HG03159 (cell line): ENCODE measurements around the gene SERPINE3.
A peak's percentile ranks its signal among the peaks of the same experiment; 100 is the strongest.

Experiments
- ATAC-seq: cut with Tn5 transposase; IDR thresholded peaks from one replicate; pipeline ENCODE4 v1.9.1; 2021; ENCODE audit warnings: mild to moderate bottlenecking, moderate library complexity; ENCODE audit not compliant: unreplicated experiment

The SERPINE3 gene

DNA sequence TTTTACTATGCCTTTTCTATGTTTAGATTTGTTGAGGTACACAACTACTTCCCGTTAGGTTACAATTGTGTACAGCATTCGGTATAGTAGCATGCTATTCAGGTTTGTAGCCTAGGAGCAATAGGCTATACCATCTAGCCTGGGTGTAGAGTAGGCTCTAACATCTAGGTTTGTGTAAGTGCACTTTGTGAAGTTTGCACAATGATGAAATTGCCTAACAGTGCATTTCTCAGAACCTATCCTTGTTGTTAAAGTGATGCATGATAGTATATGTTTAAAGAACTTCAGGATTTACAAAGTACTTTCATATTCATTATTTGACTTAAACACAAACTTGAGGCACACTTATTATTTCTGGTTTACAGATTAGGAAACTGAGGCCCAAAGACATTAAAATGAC lies 11.5 kb upstream of the SERPINE3 start:
- ATAC-seq = no peak

- ATAC-seq = no peak
Measured at GRCh38 chr13:51328488-51328887, 11.0 kb upstream of the SERPINE3 start.

DNA sequence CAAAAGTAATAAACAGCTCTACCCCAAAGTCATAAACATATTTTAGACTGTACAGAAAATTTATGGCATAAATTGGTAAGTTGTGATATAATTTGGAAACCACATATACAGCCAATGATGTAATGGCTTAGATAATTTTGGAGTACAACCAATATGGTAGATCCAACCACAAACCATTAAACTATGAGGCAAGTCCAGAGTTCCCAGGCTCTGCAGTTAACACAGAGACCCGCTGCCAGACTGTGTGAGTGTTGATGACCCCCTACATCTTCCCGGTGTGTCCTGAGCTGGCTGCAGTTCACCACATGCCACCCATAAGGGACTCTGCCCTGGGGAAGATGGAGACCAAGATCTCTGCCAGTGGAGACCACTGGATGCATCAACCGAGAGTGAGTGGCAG lies 9.9 kb upstream of the SERPINE3 start:
- no peak for ATAC-seq

DNA sequence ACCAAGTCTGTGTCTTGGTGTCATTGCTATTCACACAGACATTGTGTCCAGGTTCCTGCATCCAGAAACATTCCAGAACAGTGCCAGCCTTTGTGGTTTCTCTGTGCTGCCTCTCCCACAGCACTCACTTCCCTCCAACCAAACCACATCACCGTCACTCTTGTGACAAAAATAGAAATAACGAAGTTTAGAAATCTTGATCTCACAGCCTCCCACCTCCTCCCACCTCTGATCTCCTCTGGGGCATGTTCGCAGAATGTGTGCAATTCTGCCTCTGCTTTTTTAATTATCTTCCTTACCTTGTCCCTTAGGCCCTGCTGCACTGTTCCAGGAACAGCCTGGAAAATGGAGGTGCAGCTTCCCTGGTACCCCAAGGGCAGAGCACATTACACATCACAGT lies 8.7 kb upstream of the SERPINE3 start:
- no peak for ATAC-seq

DNA sequence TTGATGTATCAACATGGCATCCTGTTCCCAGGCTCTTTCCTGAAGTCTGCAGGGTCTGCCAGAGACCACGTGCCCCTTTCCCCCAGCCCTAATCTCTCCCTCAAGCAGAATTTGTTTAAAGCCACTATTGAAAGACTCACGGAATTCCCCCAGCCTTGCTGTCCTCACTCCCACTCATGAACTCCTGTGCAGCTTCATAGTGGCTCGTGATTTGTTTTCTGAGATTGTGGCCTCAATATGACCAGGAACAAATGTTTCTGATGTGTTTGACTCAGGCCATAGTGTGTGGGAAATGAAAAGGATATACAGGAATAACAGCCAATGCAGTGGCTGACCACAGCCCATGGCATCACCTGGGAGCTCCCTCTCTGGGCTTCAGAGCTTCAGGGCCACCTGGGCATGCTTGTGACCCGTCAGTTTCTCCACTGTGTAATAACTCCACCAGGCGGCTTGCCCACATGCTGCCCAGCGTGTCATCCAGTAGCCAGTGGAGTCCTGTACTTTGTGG lies 8.1 kb upstream of the SERPINE3 start:
- ATAC-seq = no peak

GRCh38 chr13:51332566-51333361 lies 6.7 kb upstream of the SERPINE3 start:
- no peak for ATAC-seq

GRCh38 chr13:51333421-51333820 lies 6.1 kb upstream of the SERPINE3 start:
- no peak for ATAC-seq

DNA sequence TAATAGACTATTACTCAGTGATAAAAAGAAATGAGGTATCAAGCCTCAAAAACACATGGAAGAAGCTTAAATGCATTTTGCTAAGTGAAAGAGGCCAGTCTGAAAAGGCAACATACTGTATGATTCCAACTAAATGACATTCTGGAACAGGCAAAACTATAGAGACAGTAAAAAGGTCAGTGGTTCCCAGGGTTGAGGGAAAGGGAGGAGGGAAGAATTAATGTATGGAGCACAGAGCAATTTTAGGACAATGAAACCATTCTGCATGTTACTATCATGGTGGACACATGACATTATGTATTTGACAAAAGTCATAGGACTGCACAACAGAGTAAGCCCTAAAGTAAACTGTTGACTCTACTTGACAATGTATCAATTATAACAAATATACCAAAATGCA lies 5.7 kb upstream of the SERPINE3 start:
- ATAC-seq = no peak

DNA sequence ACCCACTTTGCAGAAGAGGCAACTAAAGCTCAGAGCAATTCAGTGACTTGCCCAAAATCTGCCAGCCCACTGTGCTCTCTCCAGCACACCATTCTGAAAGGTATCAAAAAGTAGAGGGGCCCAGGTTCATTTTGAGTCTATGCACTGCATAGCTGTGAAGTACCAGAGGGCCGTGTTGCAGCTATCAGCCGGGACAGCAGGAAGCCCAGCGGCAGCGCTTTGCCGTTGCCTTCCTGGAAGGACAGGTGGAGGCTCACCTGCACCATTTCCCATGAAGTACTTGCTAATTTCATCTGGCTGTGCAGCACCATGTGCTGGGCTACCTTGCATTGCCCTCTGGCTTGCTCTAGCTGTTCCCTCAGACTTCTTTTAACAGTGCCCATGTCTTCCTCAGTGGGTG lies 2.7 kb upstream of the SERPINE3 start:
- ATAC-seq = no peak

- no peak for ATAC-seq
Measured at GRCh38 chr13:51339952-51340732, 651 bp downstream of the SERPINE3 start.

DNA sequence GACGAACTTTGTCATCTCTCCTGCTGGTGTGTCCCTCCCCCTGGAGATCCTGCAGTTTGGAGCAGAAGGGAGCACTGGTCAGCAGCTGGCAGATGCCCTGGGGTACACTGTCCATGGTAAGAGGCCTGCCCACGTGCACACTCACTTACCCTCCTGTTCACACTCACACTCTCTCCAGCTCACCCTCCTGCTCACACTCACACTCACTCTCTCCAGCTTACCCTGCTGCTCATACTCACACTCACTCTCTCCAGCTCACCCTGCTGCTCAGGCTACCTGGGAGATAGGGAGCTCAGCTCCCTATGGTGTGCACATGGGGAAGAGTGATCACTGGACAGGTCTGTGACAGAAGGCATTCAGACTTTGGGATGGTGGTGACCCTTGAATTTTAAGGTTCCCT lies 1.7 kb downstream of the SERPINE3 start:
- ATAC-seq = no peak

- no peak for ATAC-seq
Measured at GRCh38 chr13:51341791-51342190, 2.3 kb downstream of the SERPINE3 start.

DNA sequence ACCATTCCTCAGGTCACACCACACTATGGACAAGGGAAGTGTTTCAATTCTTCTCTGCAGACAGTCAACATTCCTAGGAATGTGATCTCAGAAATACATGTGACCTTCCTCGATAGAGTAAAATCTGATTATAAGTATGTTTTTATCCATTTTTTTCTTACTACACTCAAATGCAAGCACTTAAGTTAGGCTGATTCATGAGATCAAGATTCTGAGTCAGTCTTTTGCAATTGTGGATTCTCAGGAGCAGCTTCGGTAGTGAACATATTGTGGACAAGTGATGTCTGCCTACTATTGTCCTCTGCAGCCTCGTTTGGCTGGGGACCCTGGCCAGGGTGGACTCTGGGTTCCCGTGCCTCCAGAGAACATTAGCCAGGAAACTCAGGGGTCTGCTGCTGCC lies 3.2 kb downstream of the SERPINE3 start:
- no peak for ATAC-seq

- ATAC-seq = no peak
Measured at GRCh38 chr13:51343475-51343874, 4.0 kb downstream of the SERPINE3 start.

DNA sequence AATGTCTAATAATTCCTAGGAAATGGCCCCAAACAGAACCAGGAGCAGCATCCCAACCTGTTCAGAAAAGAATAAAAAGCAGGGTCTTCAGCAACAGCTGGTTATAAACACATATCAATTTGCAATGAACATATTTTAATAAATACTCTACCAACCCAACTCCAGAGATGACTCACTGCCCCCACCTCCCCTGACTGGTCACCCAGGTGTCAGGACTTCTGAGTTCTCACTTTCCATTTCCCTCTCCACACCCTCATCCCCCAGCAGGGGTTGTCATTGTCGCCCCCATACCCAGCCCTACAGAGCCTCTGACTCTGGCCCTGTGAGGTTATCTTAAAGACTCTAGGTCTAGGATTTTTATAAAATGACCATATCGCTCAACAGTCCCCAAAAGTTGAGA lies 6.9 kb downstream of the SERPINE3 start:
- peak; percentile 64 for ATAC-seq

DNA sequence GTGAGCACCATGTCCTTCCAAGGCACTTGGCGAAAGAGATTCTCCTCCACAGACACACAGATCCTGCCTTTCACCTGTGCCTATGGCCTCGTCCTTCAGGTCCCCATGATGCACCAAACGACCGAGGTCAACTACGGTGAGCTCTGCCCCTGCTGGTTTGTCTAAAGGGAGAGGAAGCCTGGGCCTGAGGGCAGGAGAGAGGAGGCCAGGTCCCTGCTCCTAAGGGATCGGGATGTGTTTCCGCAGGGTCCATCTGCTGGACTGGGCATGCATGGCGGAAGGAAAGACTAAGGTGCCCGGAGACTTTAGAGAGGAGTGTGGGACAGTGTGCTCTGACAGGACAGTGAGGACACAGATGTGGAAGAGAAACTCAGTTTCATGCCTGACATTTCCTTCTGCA lies 7.6 kb downstream of the SERPINE3 start:
- no peak for ATAC-seq

GRCh38 chr13:51348069-51348967 lies 8.8 kb downstream of the SERPINE3 start:
- no peak for ATAC-seq

DNA sequence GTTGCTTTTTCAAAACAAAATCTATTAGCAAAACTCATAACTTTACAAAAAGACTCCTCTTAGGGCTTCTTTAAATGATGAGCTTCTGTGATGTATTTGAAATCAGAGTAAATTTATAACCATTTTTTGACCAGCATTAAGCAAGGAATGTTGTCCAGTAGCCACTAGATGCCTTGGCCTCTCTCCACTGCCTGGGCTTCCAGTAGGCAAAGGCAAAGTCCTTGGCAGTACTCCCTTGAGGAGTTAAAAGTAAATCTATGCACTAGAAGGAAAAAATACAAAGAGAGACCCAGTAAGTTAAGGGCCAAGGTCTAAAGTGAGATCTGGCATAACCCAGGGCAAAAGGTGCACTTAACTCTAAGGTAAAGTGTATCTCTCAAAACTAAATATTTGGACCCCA lies 9.5 kb downstream of the SERPINE3 start:
- ATAC-seq = no peak

- no peak for ATAC-seq
Measured at GRCh38 chr13:51355217-51355616, 15.7 kb downstream of the SERPINE3 start.

DNA sequence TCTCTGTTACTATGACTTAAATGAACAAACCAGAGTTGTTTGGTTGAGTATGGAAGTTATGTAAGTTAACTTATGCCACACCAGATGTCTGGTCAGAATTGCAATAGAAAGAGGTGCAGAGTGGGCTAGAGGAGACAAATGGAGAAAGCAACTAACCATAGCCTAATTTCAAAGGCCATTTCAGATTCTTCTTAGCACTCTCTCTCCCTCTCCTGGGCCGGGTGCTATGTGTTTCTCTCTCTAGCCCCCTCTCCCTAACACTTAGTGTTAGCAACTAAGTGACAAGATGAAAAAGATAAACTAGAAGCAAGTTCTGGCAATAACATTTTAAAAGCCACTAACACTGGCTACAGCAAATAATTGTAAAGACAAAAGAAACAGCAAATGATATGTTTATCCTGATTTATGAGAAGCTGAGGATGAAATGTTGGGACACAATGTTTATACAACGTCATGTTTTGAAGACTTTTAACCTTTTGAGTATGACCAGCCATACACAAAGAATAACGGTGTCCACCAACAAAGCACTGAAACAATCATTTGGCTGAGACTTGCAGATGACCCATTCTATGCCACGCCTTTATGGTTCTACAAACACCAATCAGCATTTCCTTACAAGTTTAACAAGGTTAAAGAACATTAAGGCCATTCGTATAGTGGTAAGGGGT lies 18.6 kb downstream of the SERPINE3 start:
- ATAC-seq = no peak

DNA sequence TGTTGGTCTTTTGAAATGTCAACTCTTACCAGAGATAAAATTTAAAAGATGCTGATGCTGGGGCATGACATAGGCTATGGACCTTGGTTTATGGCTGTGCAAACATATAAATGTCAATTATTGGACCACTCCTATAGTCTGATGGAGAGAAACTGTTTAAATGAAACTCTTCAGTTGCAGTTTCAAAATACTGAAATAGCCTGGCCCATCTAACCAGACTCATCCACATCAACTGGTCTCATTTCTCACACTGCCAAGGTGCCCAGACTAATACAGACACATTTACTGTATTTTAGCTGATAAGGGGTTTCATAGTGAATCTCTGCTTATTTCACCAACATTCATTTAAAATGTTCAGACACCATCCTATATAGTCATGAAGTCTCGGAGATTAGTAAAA lies 19.9 kb downstream of the SERPINE3 start:
- ATAC-seq = no peak
